A172 (cell line): ENCODE measurements around the gene HOXD4. TPM values are rescaled to one million over a fixed set of nuclear protein-coding genes. Genes with fewer than 3 reads are reported as not detected.

ENCODE experiments used
- DNase-seq: peaks from one replicate; pipeline ENCODE4 v3.0.0-alpha.2; 2015; ENCODE audit warnings: low spot score
- total RNA-seq: library from RNA; depleted of rRNA; stranded (reverse); fragments of >200 nt; shearing (Covaris generic); gene quantifications from 2 replicates; pipeline ENCODE4 v1.2.3, GENCODE V29; 2014; rRNA removed

Gene HOXD4
- total RNA-seq, 1 experiment from 2014 or later = 3.9 TPM

- no peak for DNase-seq
These were observed 36.8 kb downstream of the HOXD4 start, which contains the start of gene HOXD1 for GRCh38 chr2:176187899-176188773. HOXD1 (plus strand) TSS chr2:176188668; CDS start chr2:176188802, 134 bp downstream.

- DNase-seq = no peak
These were observed 37.7 kb downstream of the HOXD4 start for GRCh38 chr2:176188774-176189680.

- DNase-seq = no peak
These were observed 38.6 kb downstream of the HOXD4 start for GRCh38 chr2:176189681-176190641.

GRCh38 chr2:176192351-176192750 lies 41.0 kb downstream of the HOXD4 start:
- DNase-seq = no peak

- no peak for DNase-seq
These were observed 41.7 kb downstream of the HOXD4 start for GRCh38 chr2:176193048-176193447.

GRCh38 chr2:176199902-176200301 lies 48.6 kb downstream of the HOXD4 start:
- DNase-seq = no peak

- no peak for DNase-seq
These were observed 49.6 kb downstream of the HOXD4 start for GRCh38 chr2:176200971-176201370.

GRCh38 chr2:176202491-176202890 lies 51.1 kb downstream of the HOXD4 start:
- DNase-seq = no peak

Other genes starting within 250 kb of the HOXD4 start
- gene LNPK, start 149.3 kb upstream of the HOXD4 start, total RNA-seq = 37.6 and 58.7 TPM in 2 replicates
- not detected in 2 replicates for gene EVX2, start 67.6 kb upstream of the HOXD4 start, total RNA-seq
- 4.2 and 5.2 TPM in 2 replicates for gene HOXD13, start 58.8 kb upstream of the HOXD4 start, total RNA-seq
- not detected in 2 replicates for gene HOXD12, start 51.8 kb upstream of the HOXD4 start, total RNA-seq
- gene HOXD11, start 44.3 kb upstream of the HOXD4 start, total RNA-seq = 17.3 and 23.9 TPM in 2 replicates
- gene HOXD10, start 34.8 kb upstream of the HOXD4 start, total RNA-seq = 18.1 and 21.7 TPM in 2 replicates
- gene HOXD9, start 28.8 kb upstream of the HOXD4 start, total RNA-seq = 2.8 and 3.6 TPM in 2 replicates
- gene HOXD8, start 21.8 kb upstream of the HOXD4 start, total RNA-seq = 11.6 and 20.4 TPM in 2 replicates
- gene HOXD3, start 5.8 kb downstream of the HOXD4 start, total RNA-seq = 1.0 TPM in 2 replicates
- 0.34 TPM in 1 of 2 replicates, not detected in the other for gene HOXD1, start 37.1 kb downstream of the HOXD4 start, total RNA-seq
- gene MTX2, start 117.9 kb downstream of the HOXD4 start, total RNA-seq = 82.0 and 108 TPM in 2 replicates